ENCODE measurements around the gene CDC42. TPM values are rescaled to one million over a fixed set of nuclear protein-coding genes. Genes with fewer than 3 reads are reported as not detected.
"Not testable (repeated sequence)": the region's sequence is repeated elsewhere in the genome, so short reads cannot be mapped to it uniquely, and the experiment has no call there.

The CDC42 gene
- total RNA-seq, 1 donor from 2014 or later = 111 TPM

GRCh38 chr1:22090867-22091266 is 38.4 kb downstream of the CDC42 start:
- Histone ChIP-seq H3K27ac (no peak overlapping the region), H3K4me3 (no peak overlapping the region), H3K9me3 (no peaks in the 10 kb centered on the region), H3K36me3 (peaks cover 30 to 41% of the 10 kb centered on the region in 2 donors), H3K4me1 (peaks cover 3 to 29% of the 10 kb centered on the region in 2 donors), H3K27me3 (no peaks in the 10 kb centered on the region)
- TF ChIP-seq, protein P1, sequence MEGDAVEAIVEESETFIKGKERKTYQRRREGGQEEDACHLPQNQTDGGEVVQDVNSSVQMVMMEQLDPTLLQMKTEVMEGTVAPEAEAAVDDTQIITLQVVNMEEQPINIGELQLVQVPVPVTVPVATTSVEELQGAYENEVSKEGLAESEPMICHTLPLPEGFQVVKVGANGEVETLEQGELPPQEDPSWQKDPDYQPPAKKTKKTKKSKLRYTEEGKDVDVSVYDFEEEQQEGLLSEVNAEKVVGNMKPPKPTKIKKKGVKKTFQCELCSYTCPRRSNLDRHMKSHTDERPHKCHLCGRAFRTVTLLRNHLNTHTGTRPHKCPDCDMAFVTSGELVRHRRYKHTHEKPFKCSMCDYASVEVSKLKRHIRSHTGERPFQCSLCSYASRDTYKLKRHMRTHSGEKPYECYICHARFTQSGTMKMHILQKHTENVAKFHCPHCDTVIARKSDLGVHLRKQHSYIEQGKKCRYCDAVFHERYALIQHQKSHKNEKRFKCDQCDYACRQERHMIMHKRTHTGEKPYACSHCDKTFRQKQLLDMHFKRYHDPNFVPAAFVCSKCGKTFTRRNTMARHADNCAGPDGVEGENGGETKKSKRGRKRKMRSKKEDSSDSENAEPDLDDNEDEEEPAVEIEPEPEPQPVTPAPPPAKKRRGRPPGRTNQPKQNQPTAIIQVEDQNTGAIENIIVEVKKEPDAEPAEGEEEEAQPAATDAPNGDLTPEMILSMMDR (IDR thresholded peaks at IDR 0.05) = no peak
- no peak for DNase-seq (ENCODE audit: low spot score in 2 of 2)
- intact Hi-C loops (cut with DNase I) = no loop called here

DNA sequence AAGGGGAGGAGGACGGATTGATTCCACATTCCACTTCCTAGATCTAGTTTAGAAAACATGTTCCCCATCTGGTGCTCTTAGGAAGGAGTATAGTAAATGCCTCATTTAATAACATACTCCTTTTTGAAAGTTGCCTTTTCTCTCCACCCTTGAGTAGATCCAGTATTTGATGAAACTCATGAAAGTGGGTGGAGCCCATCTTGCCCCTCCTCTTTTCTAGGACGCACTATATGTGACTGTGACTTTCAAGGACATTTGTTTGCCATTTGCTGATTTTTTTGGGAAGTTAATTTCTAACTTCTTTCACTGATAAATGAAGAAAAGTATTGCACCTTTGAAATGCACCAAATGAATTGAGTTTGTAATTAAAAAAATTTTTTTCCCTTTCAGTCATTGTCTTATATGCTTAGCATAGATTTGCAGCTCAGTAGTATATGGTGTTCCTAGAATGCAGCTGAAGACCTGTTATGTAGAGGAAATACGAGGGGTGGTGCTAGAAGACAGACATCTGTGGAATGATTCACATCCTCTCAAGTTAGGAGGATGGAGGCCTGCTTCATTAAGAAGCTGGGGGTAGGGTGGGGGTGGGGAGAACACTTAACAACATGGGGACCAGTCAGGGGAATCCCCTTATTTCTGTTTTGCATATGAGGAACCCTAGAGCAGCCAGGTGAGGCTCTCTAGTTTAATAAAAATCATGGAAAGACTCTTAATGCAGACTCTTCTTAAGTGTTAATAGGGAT is 39.7 kb downstream of the CDC42 start:
- H3K27me3 ChIP-seq; intact Hi-C loops (cut with DNase I); H3K9me3 ChIP-seq; DNase-seq (ENCODE audit: low spot score in 2 of 2); H3K27ac ChIP-seq; H3K4me3 ChIP-seq: not testable (repeated sequence)
- Histone ChIP-seq H3K4me1 (peaks cover 3 to 29% of the 10 kb centered on the region in 2 donors), H3K36me3 (peaks cover 29 to 41% of the 10 kb centered on the region in 2 donors)

DNA sequence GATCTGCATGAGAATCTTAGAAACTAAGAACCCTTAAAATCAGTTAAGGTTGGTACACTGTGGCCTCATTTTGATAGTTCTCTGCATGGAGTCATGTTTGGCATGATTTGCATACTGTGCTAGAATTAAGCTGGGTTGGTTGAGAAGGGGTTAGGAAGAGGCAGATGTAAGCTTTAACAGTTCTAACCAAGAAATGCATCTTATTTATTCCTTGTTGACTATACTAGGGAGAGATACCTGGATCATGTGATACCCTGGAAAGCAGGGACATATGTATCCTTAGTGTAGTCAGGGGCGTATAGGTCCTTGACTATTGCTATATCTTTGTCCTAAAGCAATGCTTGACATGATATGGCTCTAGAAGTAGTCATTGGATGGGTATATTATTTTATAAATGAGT is 41.0 kb downstream of the CDC42 start:
- no peak for DNase-seq (ENCODE audit: low spot score in 2 of 2)
- peaks cover 33 to 50% of the 10 kb centered on the region in 2 donors for H3K36me3 ChIP-seq
- H3K4me1 ChIP-seq = peaks cover 3 to 17% of the 10 kb centered on the region in 2 donors
- intact Hi-C loops (cut with DNase I) = no loop called here
- H3K27me3 ChIP-seq = no peaks in the 10 kb centered on the region
- TF ChIP-seq, protein P1 (IDR thresholded peaks at IDR 0.05) = no peak
- H3K9me3 ChIP-seq = no peaks in the 10 kb centered on the region
- no peak overlapping the region for H3K27ac ChIP-seq
- no peak overlapping the region for H3K4me3 ChIP-seq

- peaks cover 43 to 59% of the 10 kb centered on the region in 2 donors for H3K36me3 ChIP-seq
- TF ChIP-seq, protein P1 (IDR thresholded peaks at IDR 0.05) = no peak
- no peaks in the 10 kb centered on the region for H3K9me3 ChIP-seq
- intact Hi-C loops (cut with DNase I) = no loop called here
- no peaks in the 10 kb centered on the region for H3K27me3 ChIP-seq
- no peak overlapping the region for H3K27ac ChIP-seq
- H3K4me3 ChIP-seq = no peak overlapping the region
- no peak for DNase-seq (ENCODE audit: low spot score in 2 of 2)
- peaks cover 0 to 2% of the 10 kb centered on the region in 2 donors for H3K4me1 ChIP-seq
These were observed 43.5 kb downstream of the CDC42 start for GRCh38 chr1:22096036-22096435.

GRCh38 chr1:22096463-22096862 is 44.0 kb downstream of the CDC42 start:
- intact Hi-C loops (cut with DNase I) = no loop called here
- no peaks in the 10 kb centered on the region for H3K9me3 ChIP-seq
- no peak overlapping the region for H3K4me3 ChIP-seq
- H3K4me1 ChIP-seq = peaks cover 0 to 2% of the 10 kb centered on the region in 2 donors
- H3K36me3 ChIP-seq = peaks cover 43 to 59% of the 10 kb centered on the region in 2 donors
- no peak for DNase-seq (ENCODE audit: low spot score in 2 of 2)
- TF ChIP-seq, protein P1 (IDR thresholded peaks at IDR 0.05) = no peak
- H3K27me3 ChIP-seq = no peaks in the 10 kb centered on the region
- H3K27ac ChIP-seq = no peak overlapping the region

- no peaks in the 10 kb centered on the region for H3K9me3 ChIP-seq
- no peak for DNase-seq (ENCODE audit: low spot score in 2 of 2)
- peaks cover 0 to 2% of the 10 kb centered on the region in 2 donors for H3K4me1 ChIP-seq
- H3K27me3 ChIP-seq = no peaks in the 10 kb centered on the region
- intact Hi-C loops (cut with DNase I) = no loop called here
- H3K36me3 ChIP-seq = peaks cover 35 to 54% of the 10 kb centered on the region in 2 donors
- H3K4me3 ChIP-seq = no peak overlapping the region
- no peak overlapping the region for H3K27ac ChIP-seq
- TF ChIP-seq, protein P1 (IDR thresholded peaks at IDR 0.05) = no peak
These were observed 46.2 kb downstream of the CDC42 start for GRCh38 chr1:22098752-22099151.
